Activated CD8-positive, alpha-beta memory T cell treated with anti-CD3 and anti-CD28 coated beads, Interleukin-2, amount 10 ng/mL, durations not matched to agents 7 days and 5 days (primary cell): ENCODE results near the gene SLC35G6. TPM values are rescaled to one million over a fixed set of nuclear protein-coding genes. Genes with fewer than 3 reads are reported as not detected.
A peak's percentile ranks its signal among the peaks of the same experiment; 100 is the strongest.
"Not testable (repeated sequence)": the region's sequence is repeated elsewhere in the genome, so short reads cannot be mapped to it uniquely, and the experiment has no call there.

Source experiments
- ATAC-seq: fragments of 150-1000 bp; cut with Tn5 transposase; one replicate; pipeline ENCODE4 v1.10.0; 2021; ENCODE audit warnings: moderate library complexity
- CTCF ChIA-PET: fragments of 350-600 bp; sonication (Branson Sonifier 250); formaldehyde crosslinking; loops from one replicate; lab custom pipeline; 2021; ENCODE audit warnings: antibody characterized with exemption; lab: Charles Lee
- DNase-seq: peaks from one replicate; pipeline ENCODE4 v3.0.0-alpha.2; 2020
- H3K27ac Mint-ChIP-seq: one replicate; pipeline ENCODE4 v1.8.0; 2021; ENCODE audit warnings: mild to moderate bottlenecking, mixed read lengths
- H3K27me3 Mint-ChIP-seq: one replicate; pipeline ENCODE4 v1.8.0; 2021; ENCODE audit warnings: mixed read lengths
- H3K36me3 Mint-ChIP-seq: one replicate; pipeline ENCODE4 v1.8.0; 2021; ENCODE audit warnings: mild to moderate bottlenecking, mixed read lengths
- H3K4me1 Mint-ChIP-seq: one replicate; pipeline ENCODE4 v1.8.0; 2021; ENCODE audit warnings: mixed read lengths
- H3K4me3 Mint-ChIP-seq: one replicate; pipeline ENCODE4 v1.8.0; 2021; ENCODE audit warnings: mild to moderate bottlenecking, moderate library complexity, mixed read lengths
- H3K9me3 Mint-ChIP-seq: one replicate; pipeline ENCODE4 v1.8.0; 2022; ENCODE audit warnings: low read depth, mixed read lengths
- total RNA-seq, 2 experiments: library from RNA; stranded (reverse); gene quantifications; one replicate each; pipeline ENCODE4 v1.2.3, GENCODE V29; 2021

The SLC35G6 gene
- total RNA-seq, 2 experiments from 2014 or later, result not detected

DNA sequence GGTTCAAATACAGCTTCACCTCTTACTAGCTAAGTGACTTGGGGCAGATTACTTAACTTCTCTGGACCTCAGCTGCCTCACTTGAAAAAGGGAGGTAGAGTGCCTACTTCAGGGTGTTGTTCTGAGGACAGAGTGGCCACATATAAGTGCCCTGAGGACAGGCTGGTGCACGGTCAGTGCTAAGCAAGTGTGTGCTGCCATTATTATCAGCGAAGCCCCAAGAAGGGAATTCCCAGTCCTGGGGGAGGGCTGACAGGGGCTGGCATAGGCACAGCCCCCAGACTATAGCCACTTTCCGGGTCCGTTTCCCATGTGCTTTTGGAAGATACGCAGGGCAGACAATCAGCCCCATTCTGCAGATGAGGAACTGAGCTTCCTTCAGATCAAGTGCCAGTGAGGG is 4.3 kb upstream of the SLC35G6 start:
- Mint-ChIP-seq H3K27ac (no peak overlapping the region), H3K4me1 (peaks cover 51% of the 10 kb centered on the region), H3K4me3 (no peak overlapping the region), H3K36me3 (peaks cover 3% of the 10 kb centered on the region), H3K27me3 (no peaks in the 10 kb centered on the region), H3K9me3 (no peaks in the 10 kb centered on the region)
- DNase-seq (no peak), ATAC-seq (no peak)
- CTCF ChIA-PET, result interaction anchor here (1.1 to 2.8 kb wide), 6 partner anchors 10 to 122 kb away, joined by 3 to 18 read pairs (median 3); partner anchors contain the start of genes SENP3 and TMEM95

DNA sequence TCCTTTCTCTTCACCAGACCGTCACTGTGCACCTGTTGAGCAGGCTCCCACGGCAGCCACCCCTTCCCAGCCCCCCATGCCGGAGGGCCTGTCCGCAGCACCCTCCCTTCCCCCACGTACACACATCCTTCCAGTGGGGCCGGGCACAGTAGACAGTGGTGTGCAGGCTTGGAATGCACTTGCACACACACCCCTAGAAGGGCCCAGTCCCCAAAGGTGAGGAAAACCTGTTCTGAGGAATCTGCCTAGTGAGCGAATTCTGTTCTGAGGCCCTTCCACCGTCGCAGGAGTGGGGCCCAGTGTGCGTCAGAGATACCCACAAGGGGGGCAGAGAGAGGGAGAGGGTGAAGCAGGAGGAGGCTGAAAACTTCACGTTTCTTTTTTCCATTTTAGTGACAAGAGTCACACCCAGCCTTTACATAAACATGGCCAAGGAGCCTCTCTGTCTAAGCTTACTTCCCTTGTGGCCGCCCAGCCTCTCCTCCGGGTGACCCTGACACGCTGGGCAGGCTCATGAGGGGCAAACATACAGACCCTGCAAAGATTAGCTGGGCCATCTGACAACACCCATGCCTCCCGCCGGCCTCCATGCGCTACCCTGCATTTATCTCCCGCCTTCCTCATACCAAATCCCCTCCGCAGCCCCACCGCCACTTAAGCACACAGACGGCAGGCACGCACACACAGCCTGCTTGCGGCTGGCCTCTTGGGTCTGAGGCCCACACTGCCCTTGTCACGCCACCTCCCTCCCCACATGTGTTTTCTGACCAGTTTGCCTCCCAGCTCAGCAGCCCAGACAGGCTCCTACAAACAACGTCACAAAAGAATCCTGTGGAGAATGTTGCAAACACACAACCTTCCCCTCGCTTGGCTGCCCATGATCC is 3.6 kb upstream of the SLC35G6 start:
- Mint-ChIP-seq H3K27me3 (no peaks in the 10 kb centered on the region), H3K4me1 (peaks cover 55% of the 10 kb centered on the region), H3K36me3 (peaks cover 3% of the 10 kb centered on the region), H3K4me3 (peak overlapping the region; percentile 82), H3K9me3 (no peaks in the 10 kb centered on the region), H3K27ac (peak overlapping the region; percentile 84)
- CTCF ChIA-PET, result interaction anchor here (1.0 to 2.8 kb wide), 5 partner anchors 23 to 122 kb away, joined by 3 to 18 read pairs (median 4); partner anchors contain the start of genes SENP3 and TMEM95
- ATAC-seq, result no peak
- no peak for DNase-seq

DNA sequence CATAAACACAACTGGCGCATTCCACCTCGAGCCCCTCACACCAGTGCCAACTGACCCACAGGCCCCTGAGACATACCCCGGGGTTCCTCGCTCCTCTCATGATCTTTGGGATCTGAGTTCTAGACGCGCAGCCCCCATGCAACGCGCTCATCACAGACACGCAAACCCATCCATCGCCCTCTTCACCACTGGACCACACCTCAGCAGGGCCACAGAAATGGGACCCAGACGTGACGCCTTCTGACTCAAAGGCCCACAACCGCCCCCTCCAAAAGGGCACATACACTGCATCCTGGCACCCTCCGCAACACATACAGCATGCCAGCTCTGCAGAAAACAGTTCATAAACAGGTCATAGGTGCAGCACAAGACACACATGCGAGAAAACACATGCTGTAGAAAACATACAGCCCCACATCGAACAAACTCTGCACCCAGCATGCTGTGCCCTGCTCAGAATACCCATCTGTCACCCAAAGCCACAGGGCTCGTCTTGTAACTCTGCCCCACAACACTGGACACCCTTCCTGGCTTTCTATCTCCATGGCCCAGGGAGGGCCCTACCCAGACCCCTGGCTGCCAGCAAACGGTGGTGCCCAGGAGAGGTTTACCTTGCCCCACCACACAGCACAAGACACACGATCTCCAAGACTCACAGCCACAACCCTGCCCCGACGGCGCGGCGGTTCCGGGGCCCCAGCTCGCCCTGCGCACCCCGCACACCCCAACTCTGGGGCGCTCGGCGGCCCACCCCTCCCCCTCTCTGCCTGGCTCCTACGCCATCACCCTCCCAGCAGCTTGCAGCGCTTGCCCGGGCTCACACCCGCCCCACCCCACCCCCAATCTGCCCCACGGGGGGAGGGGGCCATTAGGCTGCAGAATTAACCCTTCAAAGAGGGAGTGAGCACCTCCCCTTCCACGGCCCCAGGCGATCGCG is 2.7 kb upstream of the SLC35G6 start:
- DNase-seq (peak; percentile 77), ATAC-seq (peak; percentile 35)
- Mint-ChIP-seq H3K4me1 (peaks cover 61% of the 10 kb centered on the region), H3K9me3 (no peaks in the 10 kb centered on the region), H3K36me3 (peaks cover 3% of the 10 kb centered on the region), H3K27me3 (no peaks in the 10 kb centered on the region), H3K27ac (peak overlapping the region; percentile 84), H3K4me3 (peak overlapping the region; percentile 82)
- CTCF ChIA-PET, result interaction anchor here (1.0 to 3.6 kb wide), 9 partner anchors 8 to 106 kb away, joined by 3 to 21 read pairs (median 5); partner anchors contain the start of genes FGF11 and SENP3

DNA sequence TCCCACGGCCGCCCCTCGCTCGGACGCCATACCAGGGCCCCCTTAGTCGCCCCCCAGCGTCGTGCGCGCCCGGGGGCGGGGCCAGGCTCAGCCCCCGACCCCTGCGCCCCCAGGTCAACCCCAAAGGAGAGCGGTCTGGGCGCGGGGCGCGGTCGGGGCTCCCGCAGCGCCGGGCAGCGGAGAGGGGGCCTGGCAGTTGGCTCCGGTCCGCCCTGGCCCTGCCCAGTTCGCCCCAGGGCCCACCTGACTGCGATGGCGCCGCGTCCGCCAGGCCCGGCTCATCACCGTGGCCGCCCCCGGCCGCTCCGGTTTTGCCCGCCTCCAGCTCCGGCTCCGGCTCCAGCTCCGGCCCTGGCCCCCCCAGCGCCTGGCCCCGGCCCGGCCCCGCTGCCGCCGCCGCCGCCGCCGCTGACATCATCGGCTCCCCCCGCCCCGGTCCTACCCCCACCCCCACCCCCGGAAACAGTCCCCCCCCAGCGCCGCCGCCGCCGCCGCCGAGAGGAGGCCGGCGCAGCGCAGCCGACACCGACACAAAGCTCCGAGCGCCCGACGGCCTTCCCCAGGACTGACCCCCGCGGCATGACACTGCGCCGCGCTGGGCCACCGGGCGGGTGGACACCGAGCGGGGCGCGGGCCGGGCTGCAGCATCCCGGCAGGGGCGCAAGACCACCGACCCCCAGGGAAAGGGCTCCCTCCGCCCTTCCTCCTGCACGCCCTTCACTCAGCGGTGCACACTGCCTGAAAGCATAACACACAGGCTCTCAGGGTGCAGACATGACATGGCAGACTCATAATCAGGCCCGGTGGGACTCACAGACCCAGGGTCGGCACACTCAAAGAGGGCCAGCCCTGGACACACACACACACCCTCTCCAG is 1.8 kb upstream of the SLC35G6 start, which contains the start of gene ZBTB4:
ZBTB4 (minus strand) TSS at position 419 of the 876 bp plus-strand sequence. CDS start 12,830 bp downstream, outside the sequence.
- ATAC-seq, result peak; percentile 13
- H3K36me3 Mint-ChIP-seq, result peaks cover 3% of the 10 kb centered on the region
- peak within 1 kb of the TSS; percentile 93 for H3K27ac Mint-ChIP-seq
- H3K9me3 Mint-ChIP-seq, result no peaks in the 10 kb centered on the region
- H3K4me3 Mint-ChIP-seq, result peak within 1 kb of the TSS; percentile 93
- H3K27me3 Mint-ChIP-seq, result no peaks in the 10 kb centered on the region
- peak; percentile 69 for DNase-seq
- CTCF ChIA-PET, result interaction anchor here (0.5 to 3.6 kb wide), 10 partner anchors 9 to 494 kb away, joined by 3 to 21 read pairs (median 3); partner anchors contain the start of genes FGF11 and TP53
- peaks cover 62% of the 10 kb centered on the region for H3K4me1 Mint-ChIP-seq

DNA sequence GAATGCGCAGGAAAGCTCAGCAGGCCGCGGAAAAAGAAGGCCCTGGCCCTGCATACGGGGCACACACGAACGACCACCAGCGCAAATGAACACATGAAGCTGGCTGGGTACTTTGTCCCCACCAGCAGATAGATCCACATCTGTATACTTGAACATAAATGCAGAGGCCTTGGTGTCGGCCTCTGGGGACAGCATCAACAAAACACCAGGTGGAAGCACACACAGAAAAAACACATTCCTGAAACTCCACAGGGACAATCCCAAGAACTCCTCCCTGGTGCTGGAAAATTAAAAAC is 1.2 kb upstream of the SLC35G6 start:
- Mint-ChIP-seq H3K9me3 (no peaks in the 10 kb centered on the region), H3K36me3 (peaks cover 5% of the 10 kb centered on the region), H3K4me3 (peak overlapping the region; percentile 93), H3K27ac (peak overlapping the region; percentile 93), H3K27me3 (no peaks in the 10 kb centered on the region), H3K4me1 (peaks cover 63% of the 10 kb centered on the region)
- DNase-seq, result no peak
- no peak for ATAC-seq
- CTCF ChIA-PET, result interaction anchor here (0.5 to 3.6 kb wide), 8 partner anchors 9 to 494 kb away, joined by 3 to 21 read pairs (median 3); partner anchors contain the start of gene TP53

DNA sequence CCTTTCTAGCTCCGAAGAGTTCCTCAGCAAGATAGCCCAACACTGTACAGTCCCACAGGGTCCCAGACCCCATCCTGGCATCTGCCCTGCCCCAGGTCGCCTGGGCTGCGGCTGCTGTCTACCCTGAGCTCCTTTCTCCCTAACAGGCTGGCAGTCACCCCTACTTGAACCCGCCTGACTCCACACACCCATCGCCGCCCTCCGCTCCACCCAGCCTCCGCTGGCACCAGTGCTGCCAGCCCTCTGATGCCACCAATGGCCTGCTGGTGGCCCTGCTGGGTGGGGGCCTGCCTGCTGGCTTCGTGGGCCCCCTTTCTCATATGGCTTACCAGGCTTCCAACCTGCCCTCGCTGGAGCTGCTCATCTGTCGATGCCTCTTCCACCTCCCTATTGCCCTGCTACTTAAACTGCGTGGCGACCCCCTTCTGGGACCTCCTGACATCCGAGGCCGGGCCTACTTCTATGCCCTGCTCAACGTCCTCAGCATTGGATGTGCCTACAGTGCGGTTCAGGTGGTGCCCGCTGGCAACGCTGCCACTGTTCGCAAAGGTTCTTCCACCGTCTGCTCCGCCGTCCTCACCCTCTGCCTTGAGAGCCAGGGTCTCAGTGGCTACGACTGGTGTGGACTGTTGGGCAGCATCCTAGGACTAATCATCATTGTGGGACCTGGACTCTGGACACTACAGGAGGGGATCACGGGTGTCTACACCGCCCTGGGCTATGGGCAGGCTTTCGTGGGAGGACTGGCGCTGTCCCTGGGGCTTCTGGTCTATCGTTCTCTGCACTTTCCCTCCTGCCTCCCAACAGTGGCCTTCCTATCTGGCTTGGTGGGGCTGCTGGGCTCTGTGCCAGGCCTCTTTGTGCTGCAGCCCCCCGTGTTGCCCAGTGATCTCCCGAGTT is 846 bp downstream of the SLC35G6 start:
- not testable (repeated sequence) for DNase-seq, H3K27me3 Mint-ChIP-seq, H3K9me3 Mint-ChIP-seq, ATAC-seq
- Mint-ChIP-seq H3K4me1 (peaks cover 66% of the 10 kb centered on the region), H3K36me3 (peaks cover 19% of the 10 kb centered on the region), H3K27ac (peak overlapping the region; percentile 100), H3K4me3 (peak overlapping the region; percentile 90)
- CTCF ChIA-PET, result interaction anchor here (3.6 kb wide), 1 partner anchor 45 kb away, joined by 21 read pairs; no protein-coding TSS in a partner anchor

DNA sequence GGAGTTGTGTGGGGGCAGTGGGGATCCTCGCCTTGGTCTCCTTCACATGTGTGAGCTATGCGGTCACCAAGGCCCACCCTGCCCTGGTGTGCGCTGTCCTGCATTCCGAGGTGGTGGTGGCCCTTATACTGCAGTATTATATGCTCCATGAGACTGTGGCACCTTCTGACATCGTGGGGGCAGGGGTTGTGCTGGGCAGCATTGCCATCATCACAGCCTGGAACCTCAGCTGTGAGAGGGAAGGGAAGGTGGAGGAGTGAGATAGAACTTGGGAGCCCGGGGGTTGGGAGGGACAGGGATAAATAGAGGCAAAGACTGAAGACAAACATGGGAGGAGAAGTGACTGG is 1.5 kb downstream of the SLC35G6 start:
- H3K4me1 Mint-ChIP-seq, result peaks cover 66% of the 10 kb centered on the region
- peak overlapping the region; percentile 90 for H3K4me3 Mint-ChIP-seq
- H3K36me3 Mint-ChIP-seq, result peaks cover 24% of the 10 kb centered on the region
- H3K9me3 Mint-ChIP-seq, ATAC-seq, CTCF ChIA-PET, H3K27me3 Mint-ChIP-seq, DNase-seq: not testable (repeated sequence)
- peak overlapping the region; percentile 100 for H3K27ac Mint-ChIP-seq

DNA sequence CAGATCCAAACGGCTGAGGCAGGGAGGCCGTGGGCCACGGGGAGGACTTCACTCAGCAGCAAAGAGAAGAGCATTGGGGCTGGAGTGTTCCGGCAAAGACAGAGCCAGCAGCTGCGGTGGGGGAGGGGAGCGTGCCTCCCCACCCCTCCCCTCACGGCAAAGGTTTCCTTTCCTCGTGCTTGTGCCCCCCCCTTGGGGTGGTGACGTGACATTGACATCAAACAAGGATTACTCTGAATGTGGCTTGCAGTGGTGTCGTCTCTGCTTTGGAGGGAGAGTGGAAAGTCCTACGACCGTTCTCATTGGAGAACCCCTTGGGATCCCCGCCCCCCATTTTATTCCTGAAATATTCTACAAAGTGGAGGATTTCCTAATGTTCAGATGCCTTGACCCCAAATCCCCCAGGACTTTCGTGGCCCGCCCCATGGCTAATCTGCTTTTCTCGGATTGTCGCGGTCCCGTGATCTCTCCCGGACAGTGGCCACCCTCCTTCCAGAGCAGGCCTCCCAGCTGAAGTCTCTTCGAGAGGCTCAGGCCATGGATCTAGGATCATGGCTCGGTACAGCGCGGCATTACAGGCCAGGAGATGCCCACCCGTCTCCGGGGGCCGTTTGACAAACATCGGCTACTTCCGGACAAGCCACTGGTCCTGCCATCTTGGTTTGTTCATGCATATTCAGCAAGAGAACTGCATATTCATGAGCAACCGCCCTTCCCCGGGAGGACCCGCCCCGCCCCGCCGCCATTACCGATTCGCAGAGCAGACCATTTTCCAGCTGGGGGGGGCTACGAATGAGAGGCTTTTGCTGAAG is 2.2 kb downstream of the SLC35G6 start:
- peaks cover 26% of the 10 kb centered on the region for H3K36me3 Mint-ChIP-seq
- DNase-seq, result peak; percentile 97
- peak overlapping the region; percentile 90 for H3K4me3 Mint-ChIP-seq
- peaks cover 63% of the 10 kb centered on the region for H3K4me1 Mint-ChIP-seq
- CTCF ChIA-PET, result interaction anchor here (1.0 to 2.6 kb wide), 5 partner anchors 27 to 204 kb away, joined by 3 to 8 read pairs (median 4); partner anchors contain the start of genes TMEM102, TP53 and WRAP53
- peak overlapping the region; percentile 100 for H3K27ac Mint-ChIP-seq
- no peaks in the 10 kb centered on the region for H3K9me3 Mint-ChIP-seq
- no peaks in the 10 kb centered on the region for H3K27me3 Mint-ChIP-seq
- peak; percentile 59 for ATAC-seq

DNA sequence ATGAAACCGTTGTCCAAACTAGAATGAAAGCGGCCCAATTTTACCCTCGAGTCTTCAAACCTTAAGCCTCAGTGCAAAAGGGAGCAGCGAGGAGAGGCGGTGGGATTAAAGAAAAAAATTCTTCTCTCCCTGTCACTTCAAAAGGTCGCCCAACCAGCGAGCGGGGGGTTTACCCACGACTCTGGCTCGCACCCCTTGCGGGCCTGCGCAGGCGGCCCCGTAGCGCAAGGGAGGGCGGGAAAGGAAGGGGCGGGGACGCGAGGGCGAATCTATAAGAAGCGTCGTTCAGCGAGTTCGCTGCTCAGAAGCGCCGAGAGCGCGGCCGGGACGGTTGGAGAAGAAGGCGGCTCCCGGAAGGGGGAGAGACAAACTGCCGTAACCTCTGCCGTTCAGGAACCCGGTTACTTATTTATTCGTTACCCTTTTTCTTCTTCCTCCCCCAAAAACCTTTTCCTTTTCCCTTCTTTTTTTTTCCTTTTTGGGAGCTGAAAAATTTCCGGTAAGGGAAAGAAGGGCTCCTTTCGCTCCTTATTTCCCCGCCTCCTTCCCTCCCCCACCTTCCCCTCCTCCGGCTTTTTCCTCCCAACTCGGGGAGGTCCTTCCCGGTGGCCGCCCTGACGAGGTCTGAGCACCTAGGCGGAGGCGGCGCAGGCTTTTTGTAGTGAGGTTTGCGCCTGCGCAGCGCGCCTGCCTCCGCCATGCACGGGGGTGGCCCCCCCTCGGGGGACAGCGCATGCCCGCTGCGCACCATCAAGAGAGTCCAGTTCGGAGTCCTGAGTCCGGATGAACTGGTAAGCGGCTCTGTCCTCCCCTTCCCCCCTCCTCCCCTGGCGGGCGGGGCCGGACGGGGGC is 3.0 kb downstream of the SLC35G6 start, which contains the start of gene POLR2A:
POLR2A (plus strand) TSS at position 300 of the 852 bp plus-strand sequence.
- peak within 1 kb of the TSS; percentile 100 for H3K27ac Mint-ChIP-seq
- H3K9me3 Mint-ChIP-seq, result no peaks in the 10 kb centered on the region
- H3K4me3 Mint-ChIP-seq, result peak within 1 kb of the TSS; percentile 90
- ATAC-seq (peak; percentile 69), DNase-seq (peak; percentile 98)
- H3K4me1 Mint-ChIP-seq, result peaks cover 67% of the 10 kb centered on the region
- CTCF ChIA-PET, result interaction anchor here (1.0 to 3.9 kb wide), 7 partner anchors 27 to 203 kb away, joined by 3 to 41 read pairs (median 4); partner anchors contain the start of genes FGF11, TMEM102, TP53 and WRAP53
- peaks cover 30% of the 10 kb centered on the region for H3K36me3 Mint-ChIP-seq
- H3K27me3 Mint-ChIP-seq, result no peaks in the 10 kb centered on the region

DNA sequence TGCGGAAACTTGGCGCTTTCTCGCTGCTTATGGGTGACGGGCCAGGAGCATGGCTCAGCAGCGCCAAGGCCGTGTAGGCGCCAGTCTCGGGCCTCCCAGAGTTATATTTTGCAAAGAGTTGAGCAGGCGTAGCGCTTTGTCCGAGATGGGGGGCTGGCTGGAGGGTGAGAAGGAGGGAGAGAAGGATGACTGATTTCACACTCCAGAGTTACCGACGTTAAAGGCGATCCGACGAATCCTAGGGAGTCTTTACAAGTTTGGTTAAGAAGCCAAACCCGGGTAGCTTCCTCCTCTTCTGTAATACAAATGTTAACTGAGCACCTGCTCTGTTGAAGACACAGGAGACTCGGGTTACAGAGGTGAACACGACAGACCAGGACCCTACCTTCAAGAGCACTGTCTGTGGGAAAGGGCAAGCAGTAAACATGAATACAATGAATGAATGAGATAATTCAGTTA is 3.7 kb downstream of the SLC35G6 start:
- Mint-ChIP-seq H3K9me3 (no peaks in the 10 kb centered on the region), H3K27me3 (no peaks in the 10 kb centered on the region), H3K36me3 (peaks cover 29% of the 10 kb centered on the region), H3K27ac (peak overlapping the region; percentile 100), H3K4me3 (peak overlapping the region; percentile 90), H3K4me1 (peaks cover 70% of the 10 kb centered on the region)
- ATAC-seq (no peak), DNase-seq (no peak)
- CTCF ChIA-PET, result interaction anchor here (1.2 to 3.9 kb wide), 8 partner anchors 27 to 202 kb away, joined by 3 to 41 read pairs (median 8); partner anchors contain the start of genes FGF11, SENP3, TMEM102 and TP53
